IMR-90 (cell line): ENCODE data around the gene TTC28. TPM values are rescaled to one million over a fixed set of nuclear protein-coding genes. Genes with fewer than 3 reads are reported as not detected.

Source experiments
- ATAC-seq: fragments of 200-7000 bp; cut with Tn5 transposase; 2 replicates; pipeline ENCODE4 v1.9.1; 2020; ENCODE audit warnings: low read depth, mild to moderate bottlenecking, moderate library complexity
- BruUV-seq: library from RNA; stranded (reverse); fragments of 400-500 nt; replicated peaks from 2 replicates; lab custom pipeline; 2021; lab: Mats Ljungman, UMichigan
- CTCF ChIA-PET: fragments of 300-600 bp; formaldehyde crosslinking; extraction: SDS; loops from one replicate; lab custom pipeline; 2021; ENCODE audit warnings: antibody characterized with exemption; lab: Yijun Ruan, JAX
- POLR2A ChIA-PET: fragments of 300-600 bp; sonication (Branson Sonifier 250); formaldehyde crosslinking; loops from one replicate; lab custom pipeline; 2022; ENCODE audit warnings: antibody characterized with exemption; ENCODE audit not compliant: unreplicated experiment; lab: Charles Lee
- DNase-seq: peaks from one replicate; pipeline ENCODE4 v3.0.0; 2013
- H2AFZ ChIP-seq: replicated peaks from 2 replicates; pipeline ENCODE3; 2013; ENCODE audit warnings: low read length, mild to moderate bottlenecking; ENCODE audit not compliant: poor library complexity
- H2AK5ac ChIP-seq: 2 replicates; pipeline ENCODE4 v1.6.1; 2013; ENCODE audit warnings: low read depth, low read length, inconsistent platforms
- H2AK9ac ChIP-seq: replicated peaks from 2 replicates; pipeline ENCODE3; 2013; ENCODE audit warnings: mild to moderate bottlenecking, low read depth, low read length, moderate library complexity; ENCODE audit not compliant: poor library complexity
- H2BK120ac ChIP-seq: 2 replicates; pipeline ENCODE4 v1.6.1; 2013; ENCODE audit warnings: low read depth, low read length, inconsistent platforms
- H2BK15ac ChIP-seq: 3 replicates; pipeline ENCODE4 v1.6.1; 2013; ENCODE audit warnings: low read depth, low read length, inconsistent platforms
- H2BK20ac ChIP-seq: 2 replicates; pipeline ENCODE4 v1.6.1; 2013; ENCODE audit warnings: low read depth, mild to moderate bottlenecking, inconsistent platforms, low read length, moderate library complexity
- H2BK5ac ChIP-seq: 2 replicates; pipeline ENCODE4 v1.6.1; 2013; ENCODE audit warnings: mild to moderate bottlenecking, low read depth, low read length, inconsistent platforms; ENCODE audit not compliant: poor library complexity, severe bottlenecking
- H3K14ac ChIP-seq: replicated peaks from 2 replicates; pipeline ENCODE4 v1.6.1; 2013; ENCODE audit warnings: low read depth, low read length, inconsistent platforms
- H3K18ac ChIP-seq: 2 replicates; pipeline ENCODE4 v1.6.1; 2013; ENCODE audit warnings: low read depth, low read length, control low read depth
- H3K23ac ChIP-seq: 2 replicates; pipeline ENCODE4 v1.6.1; 2013; ENCODE audit warnings: low read depth, low read length, inconsistent platforms
- H3K27ac ChIP-seq: 2 replicates; pipeline ENCODE4 v1.5.1; 2013; ENCODE audit warnings: mild to moderate bottlenecking, control low read depth, low read length; ENCODE audit not compliant: insufficient read depth
- H3K27me3 ChIP-seq: 2 replicates; pipeline ENCODE4 v1.6.1; 2013; ENCODE audit warnings: low read length; ENCODE audit not compliant: control insufficient read depth, insufficient read depth
- H3K36me3 ChIP-seq: 2 replicates; pipeline ENCODE4 v1.6.1; 2013; ENCODE audit warnings: low read length, mixed read lengths; ENCODE audit not compliant: control insufficient read depth, insufficient read depth
- H3K4ac ChIP-seq: 2 replicates; pipeline ENCODE4 v1.6.1; 2013; ENCODE audit warnings: low read depth, low read length, inconsistent platforms
- H3K4me1 ChIP-seq: 2 replicates; pipeline ENCODE4 v1.6.1; 2013; ENCODE audit warnings: low read length, mixed read lengths; ENCODE audit not compliant: control insufficient read depth, insufficient read depth
- H3K4me2 ChIP-seq: 2 replicates; pipeline ENCODE4 v1.6.1; 2013; ENCODE audit warnings: low read depth, mild to moderate bottlenecking, control low read depth, low read length, moderate library complexity
- H3K4me3 ChIP-seq: 2 replicates; pipeline ENCODE4 v1.5.1; 2013; ENCODE audit warnings: low read depth, mild to moderate bottlenecking, control low read depth, low read length, moderate library complexity; ENCODE audit not compliant: insufficient read depth
- H3K56ac ChIP-seq: 2 replicates; pipeline ENCODE4 v1.6.1; 2013; ENCODE audit warnings: low read length, inconsistent platforms; ENCODE audit not compliant: insufficient read depth; ENCODE audit errors: extremely low read depth
- H3K79me1 ChIP-seq, 2 experiments: 2 replicates each; pipeline ENCODE4 v1.6.1; 2013; ENCODE audit warnings: low read length in 2 of 2, inconsistent platforms in 1 of 2, low read depth in 1 of 2
- H3K9ac ChIP-seq: 2 replicates; pipeline ENCODE4 v1.6.1; 2013; ENCODE audit warnings: low read depth, low read length, control low read depth
- H3K9me1 ChIP-seq: 2 replicates; pipeline ENCODE4 v1.6.1; 2013; ENCODE audit warnings: low read length, inconsistent platforms; ENCODE audit not compliant: insufficient read depth
- H3K9me3 ChIP-seq: 2 replicates; pipeline ENCODE4 v1.6.1; 2013; ENCODE audit warnings: low read length; ENCODE audit not compliant: control insufficient read depth, insufficient read depth
- H4K20me1 ChIP-seq: 2 replicates; pipeline ENCODE4 v1.6.1; 2013; ENCODE audit warnings: low read length, inconsistent platforms; ENCODE audit not compliant: insufficient read depth
- H4K5ac ChIP-seq: 2 replicates; pipeline ENCODE4 v1.6.1; 2013; ENCODE audit warnings: mild to moderate bottlenecking, low read depth, low read length, control low read depth
- H4K8ac ChIP-seq, 2 experiments: 2 replicates each; pipeline ENCODE4 v1.6.1; 2013; ENCODE audit warnings: low read depth in 2 of 2, low read length in 2 of 2, control low read depth in 1 of 2, inconsistent platforms in 1 of 2
- H4K91ac ChIP-seq: 2 replicates; pipeline ENCODE4 v1.6.1; 2013; ENCODE audit warnings: low read depth, low read length, inconsistent platforms; ENCODE audit not compliant: insufficient read depth
- BHLHE40 ChIP-seq: fragments of 150-350 bp; IDR thresholded peaks from 2 replicates; pipeline ENCODE4 v1.6.1; 2016; ENCODE audit warnings: mild to moderate bottlenecking, low read depth, low read length
- CEBPB ChIP-seq: IDR thresholded peaks from 2 replicates; pipeline ENCODE4 v1.6.1; 2012; ENCODE audit warnings: low read depth, low read length, improper control_type of control experiment
- CHD1 ChIP-seq: IDR thresholded peaks from 2 replicates; pipeline ENCODE4 v1.6.1; 2012; ENCODE audit warnings: low read depth, low read length, improper control_type of control experiment
- CTCF ChIP-seq: conservative IDR thresholded peaks from 2 replicates; pipeline ENCODE4 v1.5.1; 2012; ENCODE audit warnings: mild to moderate bottlenecking, low read depth, low read length, improper control_type of control experiment
- MAZ ChIP-seq: IDR thresholded peaks from 2 replicates; pipeline ENCODE4 v1.6.1; 2012; ENCODE audit warnings: low read depth, mild to moderate bottlenecking, low read length, improper control_type of control experiment, moderate library complexity, borderline replicate concordance
- MXI1 ChIP-seq: IDR thresholded peaks from 2 replicates; pipeline ENCODE4 v1.6.1; 2012; ENCODE audit warnings: low read depth, mild to moderate bottlenecking, low read length, moderate library complexity, borderline replicate concordance
- POLR2A ChIP-seq: IDR thresholded peaks from 2 replicates; pipeline ENCODE4 v1.6.1; 2012; ENCODE audit warnings: mild to moderate bottlenecking, low read depth, low read length
- RCOR1 ChIP-seq: IDR thresholded peaks from 2 replicates; pipeline ENCODE4 v1.6.1; 2012; ENCODE audit warnings: mild to moderate bottlenecking, low read length, improper control_type of control experiment; ENCODE audit not compliant: insufficient replicate concordance
- RFX5 ChIP-seq: IDR thresholded peaks from 2 replicates; pipeline ENCODE4 v1.8.0; 2012; ENCODE audit warnings: low read depth, mild to moderate bottlenecking, low read length, moderate library complexity
- SMC3 ChIP-seq: fragments of 150-350 bp; IDR thresholded peaks from 2 replicates; pipeline ENCODE4 v1.6.1; 2016; ENCODE audit warnings: low read depth, mild to moderate bottlenecking, antibody characterized with exemption, low read length, moderate library complexity
- USF2 ChIP-seq: fragments of 150-350 bp; IDR thresholded peaks from 2 replicates; pipeline ENCODE4 v1.6.1; 2017; ENCODE audit warnings: mild to moderate bottlenecking, antibody characterized with exemption, low read length, low read depth
- whole genome bisulfite sequencing, 2 experiments: methylation state at CpG; one replicate each; pipeline versions ENCODE4 v1.1.5 to v1.1.7; 2013; ENCODE audit warnings: missing lambda C conversion rate in 2 of 2; ENCODE audit not compliant: insufficient read length in 1 of 2; ENCODE audit errors: extremely low coverage in 2 of 2; 5-methylcytosine and 5-hydroxymethylcytosine counted together
- dilution Hi-C: fragments of 300-500 bp; cut with HindIII; formaldehyde crosslinking; loops from one replicate; pipeline ENCODE4 v1.14.3; 2018; ENCODE audit warnings: low sequenced_read_pairs; ENCODE audit not compliant: unreplicated experiment
- in situ Hi-C: fragments of 300-500 bp; cut with MboI; formaldehyde crosslinking; loops from 3 replicates; pipeline ENCODE4 v1.14.3; 2019; ENCODE audit warnings: low sequenced_read_pairs, inconsistent platforms, mixed read lengths
- intact Hi-C: fragments of 100-400 bp; cut with micrococcal nuclease; formaldehyde crosslinking; loops from 2 replicates; pipeline ENCODE4 v1.10.0; 2022
- polyA plus RNA-seq, 3 experiments: library from polyadenylated mRNA; depleted of rRNA; stranded (reverse); fragments of >200 nt; gene quantifications; 2 replicates each; pipeline ENCODE4 v1.2.3, GENCODE V29; 2012; ENCODE audit warnings: low replicate concordance in 1 of 3
- total RNA-seq: library from RNA; depleted of rRNA; stranded (reverse); fragments of >200 nt; gene quantifications from 2 replicates; pipeline ENCODE4 v1.2.3, GENCODE V29; 2012
- TF ChIP-seq, protein P1 (sequence below): fragments of 150-350 bp; IDR thresholded peaks from 2 replicates; pipeline ENCODE4 v1.6.1; 2016; ENCODE audit warnings: low read depth, mild to moderate bottlenecking, low read length, moderate library complexity, borderline replicate concordance

Gene TTC28
- total and polyA plus RNA-seq, 2 of the 4 experiments (the other 2 are of a cell fraction): 5.6 to 13.3 TPM

DNA sequence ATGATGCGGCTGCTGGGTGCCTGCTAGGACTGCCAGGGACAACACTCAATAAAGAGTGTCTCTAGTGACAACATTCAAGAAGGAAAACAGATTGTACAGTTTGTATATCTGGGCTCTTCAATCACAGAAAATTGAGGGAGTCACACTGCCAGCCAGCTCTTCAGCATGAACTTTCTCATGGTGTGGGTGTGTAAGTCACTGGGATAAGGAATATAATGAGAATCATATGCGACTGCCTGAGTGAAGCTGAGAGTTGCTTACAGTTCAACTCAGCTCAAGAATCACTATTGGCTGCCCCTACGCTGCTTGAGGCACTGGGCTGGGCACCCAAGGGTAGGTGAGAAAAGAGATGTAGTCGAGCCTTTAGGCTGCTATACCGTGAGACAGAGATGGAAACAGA is 432.5 kb downstream of the TTC28 start:
- no peak for ATAC-seq
- Histone ChIP-seq H2BK20ac (no peak overlapping the region), H3K4me2 (no peak overlapping the region), H4K8ac (no peak overlapping the region), H2BK15ac (no peak overlapping the region), H3K23ac (no peak overlapping the region), H2BK5ac (no peak overlapping the region), H3K36me3 (no peaks in the 10 kb centered on the region), H3K27ac (no peak overlapping the region), H2AK5ac (no peak overlapping the region), H4K91ac (no peak overlapping the region), H3K56ac (no peak overlapping the region), H3K4me3 (no peak overlapping the region), H3K79me1 (peaks cover 0 to 6% of the 10 kb centered on the region in 2 experiments; a peak in 1 of 4 replicates), H3K9ac (no peak overlapping the region), H2AFZ (no peak overlapping the region), H3K9me3 (no peaks in the 10 kb centered on the region), H3K14ac (no peak overlapping the region), H3K9me1 (peaks cover 7% of the 10 kb centered on the region), H3K4me1 (peaks cover 9% of the 10 kb centered on the region), H2BK120ac (no peak overlapping the region; the same call in 1 of the 2 replicates), H3K4ac (0 out of 2 replicates have a peak overlapping the region, but pooled peaks have one; percentile 21), H3K18ac (peak overlapping the region; percentile 73; the same call in 1 of the 2 replicates), H4K5ac (peak overlapping the region; percentile 32; the same call in 1 of the 2 replicates), H2AK9ac (no peak overlapping the region), H4K20me1 (no peaks in the 10 kb centered on the region), H3K27me3 (no peaks in the 10 kb centered on the region)
- CTCF ChIA-PET: no interaction called here
- WGBS, 2 experiments: no CpG with 5 or more reads among the region's 5 CpGs
- intact Hi-C loops (no loop called here), dilution Hi-C loops (no loop called here), in situ Hi-C loops (no loop called here)
- POLR2A ChIA-PET: no interaction called here
- no peak for DNase-seq
- BruUV-seq: no TSS peak
- TF ChIP-seq RFX5 (no peak), MAZ (no peak), CTCF (no peak), POLR2A (no peak), SMC3 (no peak), CEBPB (no peak), MXI1 (no peak), CHD1 (no peak), USF2 (no peak), RCOR1 (no peak), BHLHE40 (no peak)
- TF ChIP-seq, protein P1, sequence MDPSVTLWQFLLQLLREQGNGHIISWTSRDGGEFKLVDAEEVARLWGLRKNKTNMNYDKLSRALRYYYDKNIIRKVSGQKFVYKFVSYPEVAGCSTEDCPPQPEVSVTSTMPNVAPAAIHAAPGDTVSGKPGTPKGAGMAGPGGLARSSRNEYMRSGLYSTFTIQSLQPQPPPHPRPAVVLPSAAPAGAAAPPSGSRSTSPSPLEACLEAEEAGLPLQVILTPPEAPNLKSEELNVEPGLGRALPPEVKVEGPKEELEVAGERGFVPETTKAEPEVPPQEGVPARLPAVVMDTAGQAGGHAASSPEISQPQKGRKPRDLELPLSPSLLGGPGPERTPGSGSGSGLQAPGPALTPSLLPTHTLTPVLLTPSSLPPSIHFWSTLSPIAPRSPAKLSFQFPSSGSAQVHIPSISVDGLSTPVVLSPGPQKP: no peak
